HG03469 (cell line): ENCODE results near the gene CEP95.
A peak's percentile ranks its signal among the peaks of the same experiment; 100 is the strongest.
"Not testable (repeated sequence)": the region's sequence is repeated elsewhere in the genome, so short reads cannot be mapped to it uniquely, and the experiment has no call there.

Experiments used
- ATAC-seq: cut with Tn5 transposase; IDR thresholded peaks from one replicate; pipeline ENCODE4 v1.9.1; 2021; ENCODE audit warnings: mild to moderate bottlenecking, moderate library complexity, moderate number of reproducible peaks; ENCODE audit not compliant: unreplicated experiment

CEP95 gene

DNA sequence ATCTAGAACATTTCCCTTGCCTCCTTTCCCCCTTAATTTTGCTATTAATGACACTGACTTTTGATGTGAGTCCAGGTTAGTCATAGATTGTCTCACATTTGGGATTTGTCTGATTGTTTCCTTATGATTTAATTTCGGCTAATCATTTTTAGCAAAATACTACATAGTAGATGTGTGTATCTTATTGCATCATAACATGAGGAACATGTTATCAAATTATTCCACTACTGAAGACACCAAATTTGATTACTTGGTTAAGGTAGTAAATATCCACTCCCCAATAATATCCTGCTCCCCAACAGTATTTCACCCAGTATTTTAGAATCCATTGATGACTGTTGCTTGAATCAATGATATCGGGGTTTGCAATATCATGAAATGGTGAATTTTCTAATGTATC, 12.7 kb upstream of the CEP95 start:
- no peak for ATAC-seq

DNA sequence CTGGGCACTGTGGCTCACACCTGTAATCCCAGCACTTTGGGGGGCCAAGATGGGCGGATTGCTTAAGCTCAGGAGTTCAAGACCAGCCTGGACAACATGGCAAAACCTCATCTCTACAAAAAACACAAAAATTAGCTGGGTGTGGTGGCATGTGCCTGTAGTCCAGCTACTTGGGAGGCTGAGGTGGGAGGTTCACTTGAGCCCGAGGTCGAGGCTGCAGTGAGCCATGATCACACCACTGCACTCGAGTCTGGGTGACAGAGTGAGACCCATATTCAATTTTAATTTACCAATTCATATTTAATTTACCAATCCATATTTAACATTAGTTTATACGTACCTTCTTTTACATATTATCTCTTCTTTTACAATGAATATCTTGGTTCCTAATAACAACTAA, 11.5 kb upstream of the CEP95 start:
- not testable (repeated sequence) for ATAC-seq

DNA sequence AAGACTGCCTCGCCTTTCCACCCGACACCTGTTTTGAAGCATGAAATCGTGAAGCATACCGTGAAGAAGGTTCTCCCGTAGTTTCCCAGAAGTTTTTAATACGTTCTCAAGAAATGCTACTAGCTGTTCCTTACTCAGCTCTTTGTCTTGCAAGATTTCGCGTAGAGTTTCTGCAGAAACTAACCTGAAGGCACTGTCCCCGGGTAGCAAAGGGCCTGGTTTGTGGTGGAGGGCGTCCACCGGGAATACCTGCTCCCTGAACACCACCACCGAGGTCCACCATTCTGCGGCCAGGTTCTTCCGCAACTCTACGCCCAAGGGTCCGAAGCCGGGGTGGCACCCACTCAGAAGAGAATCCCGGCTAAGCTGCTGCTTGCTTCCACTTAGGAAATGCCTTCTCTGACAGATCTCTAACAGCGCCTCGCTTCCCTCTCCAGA, 10.4 kb upstream of the CEP95 start:
- no peak for ATAC-seq

DNA sequence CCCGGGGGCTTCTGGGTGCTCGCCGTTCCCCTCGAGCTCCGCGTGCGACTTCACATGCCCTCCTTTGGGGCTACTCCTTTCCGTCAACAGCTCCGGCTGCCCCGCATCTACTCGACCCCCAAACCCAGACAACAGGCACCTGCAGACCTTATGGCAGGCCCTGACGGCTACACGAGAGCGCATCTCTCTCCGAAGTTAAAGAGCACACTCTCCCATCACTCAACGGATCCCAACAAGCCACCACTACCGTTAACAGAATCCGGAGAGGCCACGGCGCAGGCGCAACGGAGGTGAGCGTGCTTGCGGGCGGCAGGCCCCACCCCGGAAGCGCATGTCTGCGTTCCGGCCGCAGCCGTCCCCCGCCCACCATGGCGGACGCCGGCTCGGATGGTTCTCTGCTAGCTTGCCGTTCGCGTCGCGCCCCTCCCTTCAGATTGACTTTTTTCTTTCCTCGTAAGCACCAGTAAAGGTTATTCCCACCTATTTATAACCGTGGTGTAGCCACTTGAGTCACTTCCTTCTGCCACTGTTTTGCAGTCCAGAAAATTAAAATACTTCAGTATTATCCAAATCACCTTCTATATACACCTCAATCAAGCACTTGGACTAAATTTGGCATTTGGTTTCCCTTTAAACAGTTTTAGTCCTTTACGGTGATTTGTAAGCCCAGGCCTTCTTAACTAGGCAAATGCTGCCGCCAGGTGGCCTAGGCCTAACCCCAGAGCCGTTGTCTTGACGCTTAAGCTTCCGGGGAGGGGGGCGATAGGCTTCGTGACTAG, 9.8 kb upstream of the CEP95 start, which contains the start of gene POLG2:
Gene POLG2, minus strand, starts transcription at position 269 of the 779 bp plus-strand sequence. Its CDS starts 86 bp downstream, at position 183.
- peak; percentile 59 for ATAC-seq

DNA sequence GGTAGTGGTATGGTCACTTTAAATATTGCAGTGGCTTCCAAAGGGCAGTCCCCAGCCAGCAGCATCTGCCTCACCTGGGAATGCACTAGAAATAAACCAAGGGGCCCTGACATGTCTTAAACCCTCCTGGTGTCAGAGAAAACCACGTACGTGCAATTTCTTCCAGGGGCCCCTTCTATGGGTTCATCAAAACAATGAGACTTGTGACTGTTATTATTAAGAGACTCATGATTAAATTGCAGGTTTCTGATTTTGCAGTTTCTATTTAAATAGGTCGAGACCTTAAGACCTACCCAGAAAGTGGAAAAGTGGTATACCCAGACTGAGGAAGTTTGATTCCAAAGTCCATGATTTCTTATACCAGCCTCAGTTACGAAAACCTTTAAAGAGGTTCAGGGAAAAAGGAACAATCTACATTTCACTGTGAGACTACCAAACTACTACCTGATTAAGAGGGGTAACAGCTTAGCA, 9.2 kb upstream of the CEP95 start:
- no peak for ATAC-seq

DNA sequence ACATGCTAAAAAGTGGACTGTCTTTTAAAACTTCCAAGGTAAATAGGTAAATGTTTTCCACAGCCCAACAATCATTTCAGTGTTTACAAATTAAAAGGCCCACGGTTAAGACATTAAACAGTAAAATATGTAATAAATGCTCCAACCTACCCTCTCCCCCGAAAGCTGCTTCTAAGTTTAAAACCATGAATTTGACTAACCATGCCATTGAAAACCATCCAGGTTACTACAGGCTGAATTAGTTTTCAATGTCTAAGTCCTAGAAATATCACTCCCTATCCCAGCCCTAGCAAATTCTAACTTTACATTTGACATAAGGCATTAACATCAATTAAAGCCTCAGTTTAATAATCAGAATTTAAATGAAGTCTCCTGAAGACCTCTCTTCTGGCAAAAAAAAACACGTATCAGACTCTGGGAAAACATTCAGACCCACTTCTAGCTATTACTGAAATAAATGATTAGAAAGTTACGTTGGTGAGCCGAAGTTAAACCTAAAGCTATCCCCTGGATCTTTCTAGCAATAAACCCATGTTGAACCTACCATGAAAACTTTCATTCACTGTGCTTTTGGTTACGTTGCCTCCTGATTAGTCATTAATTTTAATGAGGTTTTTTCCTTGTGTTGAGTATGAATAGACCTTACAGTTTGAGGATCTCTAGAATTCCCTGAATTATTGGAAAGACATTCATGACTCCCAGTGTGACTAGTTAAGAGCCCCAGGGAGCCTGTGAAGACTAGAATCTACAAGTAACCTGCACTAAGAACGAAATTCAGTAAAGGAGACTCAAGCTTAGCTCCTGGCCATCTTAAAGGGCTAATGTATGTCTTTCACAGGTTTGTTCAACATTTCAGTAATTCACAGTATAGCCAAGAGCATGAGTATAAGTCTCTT, 8.2 kb upstream of the CEP95 start:
- ATAC-seq, result no peak

DNA sequence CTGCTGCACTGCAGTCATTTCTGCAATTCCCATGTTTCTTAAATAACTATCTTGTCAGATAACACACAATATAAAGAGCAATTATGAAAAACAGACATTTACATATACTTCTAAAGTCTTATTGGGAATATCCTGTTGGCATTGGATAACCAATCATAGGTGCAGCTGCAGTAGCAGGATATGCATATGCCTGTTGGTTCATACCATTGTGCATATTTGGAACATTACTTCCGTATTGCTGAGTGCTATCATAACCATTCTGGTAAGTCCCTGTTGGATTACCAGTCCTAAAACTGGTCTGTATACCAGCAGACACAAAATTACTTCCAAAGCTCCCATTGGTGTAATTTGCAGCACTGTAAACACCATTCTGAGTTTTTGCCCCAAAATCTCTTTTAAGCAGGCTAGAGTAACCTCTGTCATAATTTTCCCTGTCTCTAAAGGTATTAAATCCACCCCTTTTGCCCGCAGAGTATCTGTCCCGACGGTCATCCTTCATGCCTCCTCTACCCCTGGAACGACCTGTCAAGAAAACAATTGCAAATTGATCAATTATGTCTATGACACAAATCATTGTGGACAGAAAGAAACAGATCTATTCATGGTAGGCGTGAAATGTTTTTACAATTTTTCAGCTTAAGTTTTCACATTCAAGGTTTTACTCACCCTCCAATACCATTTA, 6.8 kb upstream of the CEP95 start:
- no peak for ATAC-seq

DNA sequence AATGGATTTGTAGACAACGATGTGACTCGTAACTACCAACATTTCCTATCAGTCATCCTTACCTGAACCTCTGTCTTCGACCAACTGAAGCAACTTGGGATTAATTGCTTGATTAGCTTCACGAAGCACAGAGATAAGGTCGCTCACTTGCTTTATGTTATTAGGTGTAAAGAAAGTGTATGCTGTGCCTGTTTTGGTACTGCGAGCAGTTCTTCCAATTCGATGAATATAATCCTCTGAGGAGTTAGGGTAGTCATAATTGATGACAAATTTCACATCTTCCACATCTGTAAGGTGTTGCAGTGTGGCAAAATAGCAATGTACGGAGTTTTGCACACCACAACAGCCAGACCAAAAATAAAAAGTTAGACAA, 6.3 kb upstream of the CEP95 start:
- ATAC-seq, result no peak

DNA sequence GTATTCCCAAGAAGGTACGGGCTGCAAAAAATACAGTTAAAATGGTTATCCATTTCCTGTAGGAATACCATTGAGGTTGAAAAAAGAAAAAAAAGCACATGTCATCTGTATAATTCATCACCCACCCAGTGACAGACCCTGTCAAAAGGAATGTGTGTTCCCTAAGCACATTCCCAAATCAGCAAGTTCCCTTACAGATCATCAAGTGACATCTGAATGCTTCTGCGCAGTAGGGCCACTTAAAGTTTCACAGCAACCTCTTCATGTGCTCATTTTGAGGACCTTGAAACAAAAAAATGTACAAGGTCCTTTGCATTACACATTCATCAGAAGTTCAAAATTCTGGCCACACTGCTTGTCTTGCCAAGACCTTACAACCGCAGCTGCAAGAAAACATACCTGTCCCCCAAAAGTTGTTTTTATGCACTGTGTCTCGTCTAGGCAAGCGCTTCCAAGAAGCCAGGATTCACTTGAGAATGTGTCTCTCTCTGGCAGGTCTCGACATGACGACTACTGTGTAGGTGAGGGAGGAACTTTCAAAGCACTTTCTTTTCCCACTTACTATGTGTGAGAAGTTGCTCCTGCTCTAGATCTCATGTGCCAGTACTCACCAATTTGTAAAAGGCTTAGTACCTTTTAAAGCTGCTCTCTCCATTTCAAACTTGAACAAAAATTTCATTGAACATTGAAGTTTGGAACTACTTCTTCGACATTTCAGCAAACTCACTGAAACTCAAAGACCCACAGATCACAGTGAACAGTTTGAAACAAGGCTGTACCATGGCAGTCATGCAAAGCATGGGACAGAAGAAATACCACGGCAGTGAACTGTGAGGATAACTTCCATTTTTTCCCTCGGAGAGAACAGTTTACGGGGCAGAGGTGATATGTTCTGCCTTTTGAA, 5.7 kb upstream of the CEP95 start:
- no peak for ATAC-seq

DNA sequence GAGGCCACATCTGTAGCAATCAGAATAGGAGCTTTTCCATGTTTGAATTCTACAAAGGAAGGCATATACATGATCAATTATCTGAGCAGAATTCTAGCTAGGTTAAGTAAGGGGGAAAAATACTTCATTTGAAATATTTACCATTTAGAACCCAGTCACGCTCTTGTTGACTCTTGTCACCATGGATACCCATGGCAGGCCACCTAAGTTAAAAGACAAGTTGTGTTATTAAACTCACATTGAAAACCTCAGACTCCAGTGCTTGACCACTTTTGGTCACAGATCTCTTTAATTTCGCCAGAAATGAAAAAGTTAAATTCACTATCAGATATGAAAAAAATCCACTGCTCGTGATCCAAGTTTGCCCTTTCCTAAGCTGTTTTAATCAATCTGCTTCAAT, 4.8 kb upstream of the CEP95 start:
- no peak for ATAC-seq

DNA sequence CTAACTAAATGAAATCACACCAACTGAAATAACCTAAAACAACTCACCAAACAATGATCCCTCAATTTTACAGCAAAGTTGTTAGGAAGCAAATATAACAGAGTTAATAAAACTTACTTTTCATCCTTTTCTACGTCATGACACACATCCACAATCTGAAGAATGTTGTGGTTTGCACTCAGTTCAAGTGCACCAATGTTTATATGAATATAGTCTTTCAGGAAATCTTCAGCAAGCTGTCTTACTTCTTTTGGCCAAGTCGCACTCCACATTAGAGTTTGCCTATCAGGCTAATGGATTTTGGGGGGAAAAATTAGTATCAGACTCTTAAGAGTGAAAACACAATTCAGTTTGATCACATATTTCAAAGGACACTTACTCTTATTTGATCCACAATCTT, 4.0 kb upstream of the CEP95 start:
- ATAC-seq, result no peak

DNA sequence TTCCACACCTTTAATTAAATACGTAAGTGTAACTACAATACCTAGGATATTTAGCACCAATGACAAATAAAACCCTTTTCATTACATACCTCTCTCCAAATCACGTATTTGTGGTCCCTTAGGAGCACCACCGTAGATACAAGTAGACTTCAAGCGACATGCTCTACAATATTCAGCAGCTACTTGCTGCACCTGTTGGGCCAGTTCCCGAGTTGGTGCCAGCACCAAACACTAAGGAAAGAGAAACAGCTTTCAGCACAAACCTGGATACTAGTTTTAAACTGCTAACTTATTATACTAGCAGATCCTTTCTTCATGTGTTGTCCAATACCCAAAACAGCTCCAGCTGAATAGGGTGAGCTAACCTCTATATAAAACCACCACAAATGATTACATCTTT, 3.4 kb upstream of the CEP95 start:
- no peak for ATAC-seq

DNA sequence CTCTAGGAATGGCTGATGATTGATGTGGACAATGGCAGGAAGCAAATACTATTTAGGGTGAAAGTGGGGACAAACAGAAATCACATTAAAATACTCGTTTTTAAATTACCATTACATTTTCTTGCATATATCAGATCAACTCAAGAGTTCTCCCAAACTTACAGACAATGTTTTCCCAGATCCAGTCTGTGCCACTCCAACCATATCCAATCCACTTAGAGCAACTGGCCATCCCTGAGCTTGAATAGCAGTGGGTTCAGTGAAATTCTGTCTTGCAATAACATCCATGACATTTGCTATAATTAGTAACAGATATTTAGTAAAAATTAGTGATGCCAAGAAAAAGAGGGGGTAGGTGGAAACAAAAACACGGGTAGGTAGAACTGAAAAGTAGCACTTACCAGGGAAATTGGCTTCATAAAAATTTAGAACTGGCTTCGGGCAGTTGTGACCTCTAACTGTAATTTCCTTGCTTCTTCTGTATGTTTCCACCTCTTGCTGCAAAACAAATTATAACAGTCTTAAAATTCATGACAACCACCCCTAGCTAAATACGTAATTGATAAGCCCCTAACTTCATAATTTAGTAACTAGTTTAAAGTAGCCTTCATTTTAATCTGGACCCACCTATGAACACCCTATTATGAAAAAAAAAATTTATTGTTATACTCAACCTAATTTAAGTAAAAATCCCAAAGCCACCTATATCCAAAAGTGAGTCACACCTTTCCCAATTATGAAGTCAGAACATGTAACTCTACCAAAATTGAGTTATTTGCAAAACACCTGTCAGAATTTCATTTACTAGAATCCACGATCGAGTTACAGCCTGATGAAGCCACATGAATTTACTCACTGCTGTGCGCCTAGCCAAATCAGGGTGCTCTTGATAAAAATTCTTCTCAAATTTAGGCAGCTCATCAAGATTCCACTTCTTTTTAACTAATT, 2.7 kb upstream of the CEP95 start:
- no peak for ATAC-seq

DNA sequence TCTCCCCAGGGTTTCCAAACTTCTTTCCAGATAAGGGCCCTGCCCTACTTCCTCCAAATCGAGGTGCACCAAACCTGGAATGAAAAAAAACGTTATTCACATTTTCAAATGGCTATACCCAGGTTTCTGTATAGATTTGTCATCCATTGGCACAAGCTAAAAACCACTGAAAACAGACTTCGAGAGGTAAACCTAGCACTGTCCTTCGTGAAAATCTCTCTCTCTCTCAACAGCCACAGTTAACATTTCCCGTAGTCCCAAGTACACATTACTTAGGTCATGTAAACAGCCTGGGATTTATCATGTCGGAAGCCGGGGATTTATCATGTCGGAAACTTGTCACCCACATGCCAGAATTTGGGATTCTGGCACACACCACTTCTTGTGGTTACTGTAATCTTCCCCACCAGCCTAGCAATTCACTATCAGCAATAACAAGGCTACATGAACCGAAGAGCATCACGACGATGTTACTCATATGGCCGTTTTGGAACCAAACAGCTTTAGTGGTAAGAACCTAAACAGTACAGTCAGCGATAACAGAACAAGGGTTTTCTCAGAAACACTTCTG, 1.9 kb upstream of the CEP95 start:
- no peak for ATAC-seq

DNA sequence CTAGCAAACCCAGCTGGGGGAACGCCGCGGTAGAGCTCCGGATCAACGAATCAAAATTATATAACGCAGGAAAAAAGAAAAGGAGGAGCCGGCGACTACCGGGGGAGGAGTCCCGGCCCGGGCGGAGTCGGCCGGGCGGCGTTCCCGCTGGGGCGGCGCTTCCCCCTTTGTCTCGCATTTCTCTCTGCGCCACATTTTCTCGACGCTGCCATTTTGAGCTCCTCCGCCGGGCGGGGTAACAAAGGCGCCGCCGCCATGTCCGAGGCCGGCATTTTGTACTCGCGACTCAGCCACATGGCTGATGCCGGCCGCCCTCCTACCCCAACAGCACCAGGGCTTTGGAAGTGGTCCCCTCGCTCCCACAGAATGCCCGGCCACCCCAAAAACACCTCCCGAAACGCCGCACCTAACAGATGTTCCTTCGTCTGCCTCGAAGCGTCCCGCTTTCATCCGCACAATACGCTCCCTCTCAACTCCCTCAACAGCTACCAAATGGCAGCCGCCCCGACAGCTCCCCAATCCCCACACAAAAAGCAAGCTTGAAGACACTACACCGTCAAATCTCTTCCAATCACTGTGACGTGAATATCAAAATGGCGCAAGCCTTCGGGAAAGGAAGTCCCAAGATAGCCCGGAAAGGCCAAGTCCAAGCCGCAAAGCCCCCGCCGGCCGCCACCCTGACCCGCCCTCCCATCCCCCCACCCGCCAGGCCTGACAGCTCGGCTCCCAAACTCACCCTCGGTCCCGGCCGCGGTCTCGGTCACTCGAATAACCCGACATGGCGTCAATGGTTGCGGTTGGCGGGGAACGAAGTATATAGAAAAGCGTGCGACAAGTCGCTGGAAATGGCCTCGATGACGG, 1.2 kb upstream of the CEP95 start:
- no peak for ATAC-seq

DNA sequence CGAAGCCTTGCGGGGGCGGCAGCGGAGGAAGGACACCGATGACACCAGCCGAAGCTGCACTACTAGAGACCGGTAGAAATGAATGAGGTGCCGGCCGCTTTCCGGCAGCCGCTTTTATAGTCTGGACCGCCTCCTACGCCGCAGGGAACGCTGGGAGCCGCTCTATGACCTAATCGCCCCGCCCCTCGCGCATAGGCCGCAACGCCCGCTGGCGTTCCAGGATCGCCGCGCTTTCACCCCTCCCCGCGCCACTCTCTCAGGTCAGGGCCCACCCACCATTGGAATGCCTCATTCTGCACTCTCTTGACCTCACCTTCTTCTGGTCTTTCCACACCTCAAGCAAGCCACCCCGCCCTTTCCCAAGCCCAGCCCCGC, 589 bp upstream of the CEP95 start, which contains the start of gene DDX5:
Gene DDX5, minus strand, starts transcription at position 89 of the 375 bp plus-strand sequence. CDS start 170 bp downstream, outside the sequence.
- peak; percentile 30 for ATAC-seq

DNA sequence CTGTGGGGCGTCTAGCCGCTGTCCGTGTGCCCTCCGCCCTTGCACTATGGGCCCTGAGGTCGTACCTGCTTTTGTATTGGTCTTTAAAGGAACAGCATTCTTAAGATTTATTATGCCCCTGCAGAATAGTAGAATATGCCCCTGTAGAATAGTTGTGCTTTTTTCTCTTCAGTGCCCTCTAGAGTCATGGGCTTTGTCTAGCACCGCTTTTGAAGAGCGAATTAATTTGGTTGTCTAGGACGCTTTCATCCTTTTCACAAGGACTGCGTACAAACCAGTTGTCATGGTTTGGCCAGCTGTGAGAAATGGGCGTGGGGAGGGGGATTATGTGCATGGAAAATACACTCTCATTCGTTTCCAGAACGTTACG, 621 bp downstream of the CEP95 start:
- ATAC-seq, result no peak

DNA sequence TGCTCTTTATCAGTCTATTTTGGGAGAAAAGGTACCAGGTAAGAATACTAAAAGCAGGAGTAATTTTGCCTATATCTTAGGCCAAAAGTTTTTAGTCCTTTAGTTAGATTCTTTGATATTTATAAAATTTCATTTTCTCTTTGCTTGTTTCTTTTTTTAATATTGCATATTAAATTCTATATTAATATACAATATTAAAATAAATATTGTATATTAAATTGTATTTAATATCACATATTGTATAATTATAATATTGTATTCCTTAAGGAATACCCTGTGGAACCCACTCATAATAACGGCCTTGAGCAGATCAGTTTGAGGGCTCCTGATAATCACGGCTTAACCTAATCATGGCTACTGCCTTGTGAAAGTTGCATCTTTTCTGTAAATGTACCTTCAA, 1.9 kb downstream of the CEP95 start:
- ATAC-seq, result no peak
